ENCODE data around the gene KCTD17. TPM values are rescaled to one million over a fixed set of nuclear protein-coding genes. Genes with fewer than 3 reads are reported as not detected.
"Not testable (repeated sequence)": the region's sequence is repeated elsewhere in the genome, so short reads cannot be mapped to it uniquely, and the experiment has no call there.

The KCTD17 gene
- total and polyA plus RNA-seq, 9 donors, result 10.6 to 22.1 (median 19.1) TPM

DNA sequence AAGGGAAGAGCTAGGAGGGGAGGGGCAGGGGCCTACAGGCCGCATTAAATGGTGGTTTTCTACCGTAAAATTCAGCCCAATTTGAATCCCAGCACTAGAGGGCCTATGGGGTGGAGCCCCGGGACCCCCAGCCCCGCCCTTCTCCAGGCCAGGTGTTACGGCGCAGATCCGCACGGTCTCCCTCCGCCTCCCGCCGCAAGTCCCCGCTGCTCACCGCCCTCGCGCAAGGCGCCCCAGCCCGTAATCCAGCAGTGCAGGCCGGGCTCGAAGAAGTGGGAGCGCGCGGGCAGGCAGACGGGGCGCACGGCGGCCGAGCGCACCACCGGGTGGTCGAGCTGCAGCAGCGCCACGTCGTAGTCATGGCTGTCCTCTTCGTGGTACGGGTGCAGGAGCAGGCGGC lies 17.3 kb downstream of the KCTD17 start:
- no peak overlapping the region for H3K4me3 ChIP-seq (ENCODE audit: low read length)
- peaks cover 41% of the 10 kb centered on the region for H3K27me3 ChIP-seq (ENCODE audit: control insufficient read depth, insufficient read depth, low read length)
- no peak for DNase-seq
- no peaks in the 10 kb centered on the region for H3K9me3 ChIP-seq (replicated peaks; ENCODE audit: control insufficient read depth, low read depth, low read length)
- no peaks in the 10 kb centered on the region for H3K4me1 ChIP-seq (ENCODE audit: control insufficient read depth, insufficient read depth, low read length)
- under 1% methylated on average over 32 of the region's 36 CpGs for WGBS (ENCODE audit: insufficient coverage)
- no peaks in the 10 kb centered on the region for H3K36me3 ChIP-seq (ENCODE audit: control insufficient read depth, insufficient read depth, low read length)
- no peak overlapping the region for H3K27ac ChIP-seq (ENCODE audit: low read length)

DNA sequence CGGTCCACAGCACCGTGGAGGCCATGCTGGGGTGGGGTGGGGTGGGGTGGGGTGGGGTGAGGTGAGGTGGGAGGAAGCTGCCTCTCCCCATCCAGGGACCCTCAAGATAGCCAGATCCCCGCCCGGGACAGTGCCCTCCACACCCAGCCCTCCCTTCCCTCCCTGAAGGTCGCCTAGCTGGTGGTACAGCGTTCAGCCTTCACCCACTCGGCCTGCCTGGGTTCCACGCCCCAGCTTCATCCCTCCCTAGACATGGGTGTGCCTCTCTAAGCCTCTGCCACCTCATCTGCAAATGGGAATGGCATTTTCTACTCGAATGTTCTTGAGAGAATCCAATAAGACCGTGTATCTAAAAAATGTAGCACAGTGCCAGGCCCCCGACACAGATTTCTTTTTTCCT lies 17.8 kb downstream of the KCTD17 start:
- no peak overlapping the region for H3K4me3 ChIP-seq (ENCODE audit: low read length)
- peaks cover 45% of the 10 kb centered on the region for H3K27me3 ChIP-seq (ENCODE audit: control insufficient read depth, insufficient read depth, low read length)
- 44% methylated on average over 3 of the region's 11 CpGs for WGBS (ENCODE audit: insufficient coverage)
- H3K27ac ChIP-seq (ENCODE audit: low read length), result no peak overlapping the region
- DNase-seq, result no peak
- no peaks in the 10 kb centered on the region for H3K9me3 ChIP-seq (replicated peaks; ENCODE audit: control insufficient read depth, low read depth, low read length)
- no peaks in the 10 kb centered on the region for H3K36me3 ChIP-seq (ENCODE audit: control insufficient read depth, insufficient read depth, low read length)
- no peaks in the 10 kb centered on the region for H3K4me1 ChIP-seq (ENCODE audit: control insufficient read depth, insufficient read depth, low read length)

- no peak for DNase-seq
These were observed 18.2 kb downstream of the KCTD17 start for GRCh38 chr22:37069719-37070118.

DNA sequence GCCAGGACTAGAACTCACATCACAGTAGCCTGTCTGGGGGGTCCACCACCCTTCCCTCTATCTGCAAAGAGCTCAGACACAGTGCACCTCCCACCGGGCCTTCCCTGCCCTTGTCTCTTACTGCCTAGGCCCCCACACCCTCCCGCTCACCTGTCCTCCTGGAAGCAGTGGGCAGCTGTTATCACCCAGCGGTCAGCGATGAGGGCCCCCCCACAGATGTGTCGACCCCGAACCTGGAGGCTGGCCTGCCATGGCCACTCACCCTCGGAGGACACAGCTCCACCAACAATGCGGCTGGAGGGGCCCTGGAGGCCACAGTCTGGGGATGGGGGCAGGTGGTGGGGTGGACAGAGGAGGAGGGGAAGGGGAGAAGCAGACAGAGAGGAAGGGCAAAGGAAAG lies 18.8 kb downstream of the KCTD17 start:
- H3K4me1 ChIP-seq (ENCODE audit: control insufficient read depth, insufficient read depth, low read length), result no peaks in the 10 kb centered on the region
- WGBS (ENCODE audit: insufficient coverage), result 82% methylated on average over 4 of the region's 8 CpGs
- H3K4me3 ChIP-seq (ENCODE audit: low read length), result no peak overlapping the region
- peaks cover 53% of the 10 kb centered on the region for H3K27me3 ChIP-seq (ENCODE audit: control insufficient read depth, insufficient read depth, low read length)
- H3K27ac ChIP-seq (ENCODE audit: low read length), result no peak overlapping the region
- DNase-seq, result no peak
- H3K9me3 ChIP-seq (replicated peaks; ENCODE audit: control insufficient read depth, low read depth, low read length), result no peaks in the 10 kb centered on the region
- no peaks in the 10 kb centered on the region for H3K36me3 ChIP-seq (ENCODE audit: control insufficient read depth, insufficient read depth, low read length)

More at GRCh38 chr22:37069719-37070118, 18.2 kb downstream of the KCTD17 start:
- H3K9me3 ChIP-seq (replicated peaks; ENCODE audit: control insufficient read depth, low read depth, low read length), result no peaks in the 10 kb centered on the region
- H3K27ac ChIP-seq (ENCODE audit: low read length), result no peak overlapping the region
- no peak overlapping the region for H3K4me3 ChIP-seq (ENCODE audit: low read length)
- 97% methylated on average over 3 of the region's 9 CpGs for WGBS (ENCODE audit: insufficient coverage)
- H3K27me3 ChIP-seq (ENCODE audit: control insufficient read depth, insufficient read depth, low read length), result peaks cover 48% of the 10 kb centered on the region
- H3K36me3 ChIP-seq (ENCODE audit: control insufficient read depth, insufficient read depth, low read length), result no peaks in the 10 kb centered on the region
- H3K4me1 ChIP-seq (ENCODE audit: control insufficient read depth, insufficient read depth, low read length), result no peaks in the 10 kb centered on the region

GRCh38 chr22:37070744-37071143 lies 19.2 kb downstream of the KCTD17 start:
- no peak for DNase-seq
- no peak overlapping the region for H3K27ac ChIP-seq (ENCODE audit: low read length)
- no peaks in the 10 kb centered on the region for H3K4me1 ChIP-seq (ENCODE audit: control insufficient read depth, insufficient read depth, low read length)
- H3K36me3 ChIP-seq (ENCODE audit: control insufficient read depth, insufficient read depth, low read length), result no peaks in the 10 kb centered on the region
- peaks cover 54% of the 10 kb centered on the region for H3K27me3 ChIP-seq (ENCODE audit: control insufficient read depth, insufficient read depth, low read length)
- no peak overlapping the region for H3K4me3 ChIP-seq (ENCODE audit: low read length)
- WGBS (ENCODE audit: insufficient coverage), result 30% methylated on average over 6 of the region's 9 CpGs
- H3K9me3 ChIP-seq (replicated peaks; ENCODE audit: control insufficient read depth, low read depth, low read length), result no peaks in the 10 kb centered on the region

GRCh38 chr22:37071850-37072592 lies 20.5 kb downstream of the KCTD17 start:
- DNase-seq; H3K4me3 ChIP-seq (ENCODE audit: low read length); H3K9me3 ChIP-seq (replicated peaks; ENCODE audit: control insufficient read depth, low read depth, low read length); H3K4me1 ChIP-seq (ENCODE audit: control insufficient read depth, insufficient read depth, low read length); H3K27ac ChIP-seq (ENCODE audit: low read length); H3K36me3 ChIP-seq (ENCODE audit: control insufficient read depth, insufficient read depth, low read length): not testable (repeated sequence)
- peaks cover 62% of the 10 kb centered on the region for H3K27me3 ChIP-seq (ENCODE audit: control insufficient read depth, insufficient read depth, low read length)
- 89% methylated on average over 5 of the region's 5 CpGs for whole genome bisulfite sequencing (ENCODE audit: insufficient coverage)

DNA sequence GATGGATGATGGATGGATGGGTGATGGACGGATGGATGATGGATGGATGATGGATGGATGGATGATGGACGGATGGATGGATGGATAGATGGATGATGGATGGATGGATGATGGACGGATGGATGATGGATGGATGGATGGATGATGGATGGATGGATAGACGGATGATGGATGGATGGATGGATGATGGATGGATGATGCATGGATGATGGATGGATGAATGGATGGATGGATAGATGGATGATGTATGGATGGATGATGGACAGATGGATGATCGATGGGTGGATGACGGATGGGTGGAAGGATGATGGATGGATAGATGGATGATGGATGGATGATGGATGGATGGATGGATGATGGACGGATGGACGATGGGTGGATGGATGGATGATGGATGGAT lies 21.1 kb downstream of the KCTD17 start:
- Histone ChIP-seq H3K27ac (ENCODE audit: low read length) (no peak overlapping the region), H3K4me3 (ENCODE audit: low read length) (no peak overlapping the region), H3K4me1 (ENCODE audit: control insufficient read depth, insufficient read depth, low read length) (no peaks in the 10 kb centered on the region), H3K27me3 (ENCODE audit: control insufficient read depth, insufficient read depth, low read length) (peaks cover 65% of the 10 kb centered on the region), H3K36me3 (ENCODE audit: control insufficient read depth, insufficient read depth, low read length) (no peaks in the 10 kb centered on the region), H3K9me3 (replicated peaks; ENCODE audit: control insufficient read depth, low read depth, low read length) (no peaks in the 10 kb centered on the region)
- WGBS (ENCODE audit: insufficient coverage), result 95% methylated on average over 8 of the region's 8 CpGs
- DNase-seq, result no peak

GRCh38 chr22:37074537-37074936 lies 23.0 kb downstream of the KCTD17 start:
- 82% methylated on average over 9 of the region's 16 CpGs for WGBS (ENCODE audit: insufficient coverage)
- DNase-seq, result no peak
- no peaks in the 10 kb centered on the region for H3K9me3 ChIP-seq (replicated peaks; ENCODE audit: control insufficient read depth, low read depth, low read length)
- H3K4me3 ChIP-seq (ENCODE audit: low read length), result no peak overlapping the region
- H3K36me3 ChIP-seq (ENCODE audit: control insufficient read depth, insufficient read depth, low read length), result no peaks in the 10 kb centered on the region
- no peak overlapping the region for H3K27ac ChIP-seq (ENCODE audit: low read length)
- peaks cover 50% of the 10 kb centered on the region for H3K27me3 ChIP-seq (ENCODE audit: control insufficient read depth, insufficient read depth, low read length)
- H3K4me1 ChIP-seq (ENCODE audit: control insufficient read depth, insufficient read depth, low read length), result no peaks in the 10 kb centered on the region

- Histone ChIP-seq H3K4me3 (ENCODE audit: low read length) (no peak overlapping the region), H3K36me3 (ENCODE audit: control insufficient read depth, insufficient read depth, low read length) (no peaks in the 10 kb centered on the region), H3K27me3 (ENCODE audit: control insufficient read depth, insufficient read depth, low read length) (peaks cover 47% of the 10 kb centered on the region), H3K4me1 (ENCODE audit: control insufficient read depth, insufficient read depth, low read length) (no peaks in the 10 kb centered on the region), H3K27ac (ENCODE audit: low read length) (no peak overlapping the region), H3K9me3 (replicated peaks; ENCODE audit: control insufficient read depth, low read depth, low read length) (no peaks in the 10 kb centered on the region)
- DNase-seq, result no peak
- 68% methylated on average over 17 of the region's 17 CpGs for WGBS (ENCODE audit: insufficient coverage)
These were observed 23.5 kb downstream of the KCTD17 start for GRCh38 chr22:37075046-37075445.

GRCh38 chr22:37075822-37076433 lies 24.4 kb downstream of the KCTD17 start:
- Histone ChIP-seq H3K27me3 (ENCODE audit: control insufficient read depth, insufficient read depth, low read length) (peaks cover 38% of the 10 kb centered on the region), H3K4me1 (ENCODE audit: control insufficient read depth, insufficient read depth, low read length) (no peaks in the 10 kb centered on the region), H3K4me3 (ENCODE audit: low read length) (no peak overlapping the region), H3K27ac (ENCODE audit: low read length) (no peak overlapping the region), H3K9me3 (replicated peaks; ENCODE audit: control insufficient read depth, low read depth, low read length) (no peaks in the 10 kb centered on the region), H3K36me3 (ENCODE audit: control insufficient read depth, insufficient read depth, low read length) (no peaks in the 10 kb centered on the region)
- 78% methylated on average over 8 of the region's 9 CpGs for WGBS (ENCODE audit: insufficient coverage)
- DNase-seq, result no peak
